GM23338 (cell line): ENCODE measurements around the gene ASB2. TPM values are rescaled to one million over a fixed set of nuclear protein-coding genes. Genes with fewer than 3 reads are reported as not detected.

Experiments used
- ATAC-seq: fragments of 200-7000 bp; cut with Tn5 transposase; 3 replicates; pipeline ENCODE4 v1.9.1; 2020
- DNase-seq: peaks from one replicate; pipeline ENCODE4 v3.0.0-alpha.2; 2015; ENCODE audit warnings: low spot score
- H2AFZ ChIP-seq: fragments of 200-600 bp; sonication (generic); 2 replicates; pipeline ENCODE4 v1.8.0; 2016; ENCODE audit warnings: antibody characterized with exemption, mild to moderate bottlenecking, moderate library complexity
- H3F3A ChIP-seq: fragments of 200-600 bp; sonication (generic); replicated peaks from 2 replicates; pipeline ENCODE4 v1.8.0; 2017; ENCODE audit warnings: antibody characterized with exemption, mixed run types, low read depth
- H3K27ac ChIP-seq: fragments of 200-600 bp; sonication (generic); 2 replicates; pipeline ENCODE4 v1.6.1; 2016; ENCODE audit warnings: low read depth
- H3K27me3 ChIP-seq: fragments of 200-600 bp; sonication (generic); 2 replicates; pipeline ENCODE4 v1.8.0; 2016; ENCODE audit warnings: mild to moderate bottlenecking, mixed run types, moderate library complexity; ENCODE audit not compliant: insufficient read depth
- H3K36me3 ChIP-seq: fragments of 200-600 bp; sonication (generic); 2 replicates; pipeline ENCODE4 v1.8.0; 2016; ENCODE audit warnings: mild to moderate bottlenecking; ENCODE audit not compliant: insufficient read depth
- H3K4me1 ChIP-seq: fragments of 200-600 bp; sonication (generic); 2 replicates; pipeline ENCODE4 v1.8.0; 2016; ENCODE audit warnings: mild to moderate bottlenecking, moderate library complexity; ENCODE audit not compliant: insufficient read depth
- H3K4me2 ChIP-seq: fragments of 200-600 bp; sonication (generic); 2 replicates; pipeline ENCODE4 v1.7.1; 2017; ENCODE audit warnings: mixed run types
- H3K4me3 ChIP-seq: fragments of 200-600 bp; sonication (generic); 2 replicates; pipeline ENCODE4 v1.6.1; 2016; ENCODE audit warnings: mixed run types
- H3K79me2 ChIP-seq: fragments of 200-600 bp; sonication (generic); replicated peaks from 2 replicates; pipeline ENCODE4 v1.8.0; 2017; ENCODE audit warnings: mild to moderate bottlenecking; ENCODE audit not compliant: insufficient read depth
- H3K9me2 ChIP-seq: fragments of 200-600 bp; sonication (generic); 2 replicates; pipeline ENCODE4 v1.8.0; 2017; ENCODE audit not compliant: insufficient read depth
- H4K20me1 ChIP-seq: fragments of 200-600 bp; sonication (generic); replicated peaks from 2 replicates; pipeline ENCODE4 v1.8.0; 2017; ENCODE audit warnings: mild to moderate bottlenecking; ENCODE audit not compliant: insufficient read depth
- H3K27ac Mint-ChIP-seq: 2 replicates; pipeline ENCODE4 v1.8.0; 2020; ENCODE audit warnings: inconsistent platforms, mild to moderate bottlenecking, moderate library complexity, mixed read lengths
- H3K27me3 Mint-ChIP-seq: 3 replicates; pipeline ENCODE4 v1.8.0; 2022; ENCODE audit warnings: low read depth, mild to moderate bottlenecking, moderate library complexity, mixed read lengths, inconsistent platforms; ENCODE audit not compliant: insufficient read depth, poor library complexity
- H3K36me3 Mint-ChIP-seq: 3 replicates; pipeline ENCODE4 v1.8.0; 2021; ENCODE audit warnings: low read depth, mild to moderate bottlenecking, inconsistent platforms, moderate library complexity, mixed read lengths
- H3K4me1 Mint-ChIP-seq: 3 replicates; pipeline ENCODE4 v1.8.0; 2020; ENCODE audit warnings: mild to moderate bottlenecking, inconsistent platforms, mixed read lengths
- H3K4me3 Mint-ChIP-seq: 3 replicates; pipeline ENCODE4 v1.8.0; 2021; ENCODE audit warnings: moderate library complexity, mild to moderate bottlenecking, inconsistent platforms, mixed read lengths
- H3K9me3 Mint-ChIP-seq: 3 replicates; pipeline ENCODE4 v1.8.0; 2020; ENCODE audit warnings: moderate library complexity, mild to moderate bottlenecking, inconsistent platforms, mixed read lengths
- EZH2 ChIP-seq: fragments of 200-600 bp; sonication (generic); IDR thresholded peaks from one replicate; pipeline ENCODE4 v1.8.0; 2017; ENCODE audit warnings: antibody characterized with exemption, mild to moderate bottlenecking, low read depth; ENCODE audit not compliant: unreplicated experiment
- EZH2phosphoT487 ChIP-seq: fragments of 200-600 bp; sonication (generic); IDR thresholded peaks from one replicate; pipeline ENCODE4 v1.8.1; 2018; ENCODE audit warnings: antibody characterized with exemption; ENCODE audit not compliant: unreplicated experiment
- JUNB ChIP-seq: IDR thresholded peaks from one replicate; pipeline ENCODE4 v1.6.1; 2016; ENCODE audit warnings: antibody characterized with exemption; ENCODE audit not compliant: unreplicated experiment
- REST ChIP-seq: IDR thresholded peaks from one replicate; pipeline ENCODE4 v1.6.1; 2018; ENCODE audit warnings: antibody characterized with exemption; ENCODE audit not compliant: unreplicated experiment
- STAT1 ChIP-seq: IDR thresholded peaks from one replicate; pipeline ENCODE4 v1.6.1; 2016; ENCODE audit warnings: antibody characterized with exemption; ENCODE audit not compliant: unreplicated experiment
- ZNF114 ChIP-seq: fragments of 250-450 bp; sonication (Bioruptor Pico); IDR thresholded peaks from 2 replicates; pipeline ENCODE4 v1.5.0; 2020; ENCODE audit warnings: mild to moderate bottlenecking, moderate library complexity
- ZNF331 ChIP-seq: fragments of 250-450 bp; sonication (Bioruptor Pico); IDR thresholded peaks from 2 replicates; pipeline ENCODE4 v1.5.0; 2020; ENCODE audit warnings: low read depth, mild to moderate bottlenecking, moderate library complexity
- polyA plus RNA-seq: library from polyadenylated mRNA; unstranded; fragments of >200 nt; fragmentation: Nextera tagmentation; extraction: Ambion mirVana; gene quantifications from 2 replicates; pipeline ENCODE4 v1.2.1, GENCODE V29; 2016
- total RNA-seq: library from RNA; depleted of rRNA; stranded (reverse); fragments of >200 nt; shearing (Covaris generic); gene quantifications from 2 replicates; pipeline ENCODE4 v1.2.3, GENCODE V29; 2014

The ASB2 gene
- total and polyA plus RNA-seq, 2 experiments from 2014 or later, result 1.2 to 1.7 TPM

GRCh38 chr14:93897476-93897845 is 78.9 kb downstream of the ASB2 start:
- H3K27me3 Mint-ChIP-seq, result peaks cover 13% of the 10 kb centered on the region
- Histone ChIP-seq H3K9me2 (no peaks in the 10 kb centered on the region), H3K27me3 (no peaks in the 10 kb centered on the region), H3K27ac (no peak overlapping the region), H3K4me3 (no peak overlapping the region), H3K79me2 (no peaks in the 10 kb centered on the region), H3K4me1 (peaks cover 20% of the 10 kb centered on the region), H4K20me1 (no peaks in the 10 kb centered on the region), H2AFZ (no peak overlapping the region), H3F3A (no peaks in the 10 kb centered on the region), H3K4me2 (no peak overlapping the region), H3K36me3 (no peaks in the 10 kb centered on the region)
- no peaks in the 10 kb centered on the region; the same call in 1 of the 3 replicates for H3K9me3 Mint-ChIP-seq
- H3K36me3 Mint-ChIP-seq, result no peaks in the 10 kb centered on the region
- H3K27ac Mint-ChIP-seq, result no peak overlapping the region
- peaks cover 29% of the 10 kb centered on the region for H3K4me1 Mint-ChIP-seq
- no peak overlapping the region for H3K4me3 Mint-ChIP-seq
- DNase-seq (no peak), ATAC-seq (no peak)
- TF ChIP-seq JUNB (no peak), REST (no peak), STAT1 (no peak)

- Histone ChIP-seq H3K9me2 (no peaks in the 10 kb centered on the region), H3K4me3 (no peak overlapping the region), H3K27me3 (no peaks in the 10 kb centered on the region), H3K27ac (no peak overlapping the region), H3K4me1 (peaks cover 20% of the 10 kb centered on the region), H3K4me2 (peak overlapping the region; percentile 44; the same call in 1 of the 2 replicates), H4K20me1 (no peaks in the 10 kb centered on the region), H2AFZ (peak overlapping the region; percentile 33), H3K79me2 (no peaks in the 10 kb centered on the region), H3K36me3 (no peaks in the 10 kb centered on the region; the same call in 1 of the 2 replicates), H3F3A (no peaks in the 10 kb centered on the region)
- Mint-ChIP-seq H3K4me3 (peak overlapping the region; percentile 14; the same call in 2 of the 3 replicates), H3K27me3 (peaks cover 14% of the 10 kb centered on the region), H3K4me1 (peaks cover 39% of the 10 kb centered on the region), H3K9me3 (no peaks in the 10 kb centered on the region; the same call in 2 of the 3 replicates), H3K27ac (no peak overlapping the region), H3K36me3 (no peaks in the 10 kb centered on the region)
- ATAC-seq (peak; percentile 73), DNase-seq (peak; percentile 67)
- TF ChIP-seq ZNF331 (CRISPR knock-in tag) (no peak), STAT1 (no peak), ZNF114 (no peak), REST (no peak), EZH2 (no peak), EZH2phosphoT487 (no peak)
Measured at GRCh38 chr14:93895023-93895604, 81.3 kb downstream of the ASB2 start.
